Measurements from ENCODE around the gene TBC1D1. TPM values are rescaled to one million over a fixed set of nuclear protein-coding genes. Genes with fewer than 3 reads are reported as not detected.

Gene TBC1D1
- total RNA-seq, 1 donor from 2014 or later = 54.5 TPM

DNA sequence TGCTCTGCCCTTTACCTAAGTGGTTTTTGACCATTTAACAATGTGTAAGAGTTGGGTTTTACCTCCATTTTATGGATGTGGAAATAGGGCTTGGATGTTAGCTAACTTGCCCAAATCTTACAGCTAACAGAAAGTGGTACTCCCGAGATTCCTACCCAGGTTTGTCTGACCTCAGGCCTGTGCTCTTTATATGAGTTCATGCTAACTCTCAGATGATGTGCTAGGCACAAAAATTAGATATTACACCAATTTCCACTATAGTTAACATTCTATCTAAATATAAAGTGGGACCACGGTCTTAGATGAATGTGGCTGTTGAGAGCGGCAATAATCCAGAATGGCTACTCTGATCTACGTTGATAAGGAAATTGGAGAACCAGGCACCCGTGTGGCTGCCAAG is 69.2 kb downstream of the TBC1D1 start, which contains the start of gene PTTG2:
Gene PTTG2 (plus strand): TSS at position 301 of the 400 bp plus-strand sequence. CDS start 37 bp downstream, at position 338.
- no peaks in the 10 kb centered on the region for H3K9me3 ChIP-seq (ENCODE audit: insufficient read depth, low read depth, low read length)
- H2AFZ ChIP-seq (ENCODE audit: low read depth, low read length) = no peak within 1 kb of the TSS
- no peaks in the 10 kb centered on the region for H3K36me3 ChIP-seq (ENCODE audit: insufficient read depth, low read length)
- Mint-ChIP-seq H3K4me1 (ENCODE audit: low read depth, unreplicated experiment) (no peaks in the 10 kb centered on the region), H3K36me3 (ENCODE audit: low read depth, unreplicated experiment) (no peaks in the 10 kb centered on the region), H3K27me3 (ENCODE audit: low read depth, unreplicated experiment) (no peaks in the 10 kb centered on the region), H3K4me3 (ENCODE audit: unreplicated experiment) (no peak within 1 kb of the TSS), H3K27ac (ENCODE audit: unreplicated experiment) (no peak within 1 kb of the TSS), H3K9me3 (ENCODE audit: unreplicated experiment) (no peaks in the 10 kb centered on the region)
- H3K27me3 ChIP-seq (ENCODE audit: insufficient read depth, low read length) = no peaks in the 10 kb centered on the region
- H4K20me1 ChIP-seq (ENCODE audit: insufficient read depth, low read length) = no peaks in the 10 kb centered on the region
- no peak within 1 kb of the TSS for H3K4me2 ChIP-seq (ENCODE audit: low read length)
- H3K79me2 ChIP-seq (ENCODE audit: insufficient read depth, low read length) = no peaks in the 10 kb centered on the region
- FAIRE-seq (no peak), DNase-seq (ENCODE audit: low read depth) (no peak)
- no peaks in the 10 kb centered on the region for H3K4me1 ChIP-seq (ENCODE audit: insufficient read depth, low read length)
- H3K9ac ChIP-seq (ENCODE audit: low read length) = no peak within 1 kb of the TSS
- H3K27ac ChIP-seq (ENCODE audit: low read depth, low read length) = no peak within 1 kb of the TSS
- H3K4me3 ChIP-seq (ENCODE audit: insufficient read depth, low read depth, low read length) = no peak within 1 kb of the TSS
- TF ChIP-seq EZH2 (IDR thresholded peaks at IDR 0.05; ENCODE audit: insufficient read depth, low read length) (no peak), CTCF (IDR thresholded peaks at IDR 0.05; ENCODE audit: insufficient read depth, low read depth, low read length) (no peak)

DNA sequence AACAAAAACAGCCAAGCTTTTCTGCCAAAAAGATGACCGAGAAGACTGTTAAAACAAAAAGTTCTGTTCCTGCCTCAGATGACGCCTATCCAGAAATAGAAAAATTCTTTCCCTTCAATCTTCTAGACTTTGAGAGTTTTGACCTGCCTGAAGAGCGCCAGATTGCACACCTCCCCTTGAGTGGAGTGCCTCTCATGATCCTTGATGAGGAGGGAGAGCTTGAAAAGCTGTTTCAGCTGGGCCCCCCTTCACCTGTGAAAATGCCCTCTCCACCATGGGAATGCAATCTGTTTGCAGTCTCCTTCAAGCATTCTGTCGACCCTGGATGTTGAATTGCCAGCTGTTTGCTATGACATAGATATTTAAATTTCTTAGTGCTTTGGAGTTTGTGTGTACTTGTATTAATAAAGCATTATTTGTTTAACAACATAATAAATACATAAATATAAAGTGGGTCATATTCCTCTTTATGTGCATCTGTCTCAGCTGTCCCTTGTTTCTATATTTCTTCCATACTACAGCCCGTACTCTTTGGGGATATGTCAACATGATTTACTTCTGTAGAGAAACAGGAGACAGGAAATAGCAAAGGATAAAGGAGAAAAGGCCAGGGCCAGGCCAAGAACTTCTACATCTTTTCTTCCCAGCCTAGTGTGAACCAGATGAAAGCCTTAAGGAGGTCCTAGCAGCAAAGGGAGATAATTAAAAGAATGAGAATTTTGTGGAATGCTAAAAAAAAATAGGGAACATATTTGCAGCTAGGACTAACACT is 70.0 kb downstream of the TBC1D1 start:
- FAIRE-seq = no peak
- no peak overlapping the region for H3K4me3 Mint-ChIP-seq (ENCODE audit: unreplicated experiment)
- no peak overlapping the region for H3K27ac Mint-ChIP-seq (ENCODE audit: unreplicated experiment)

More for the DNA sequence above, 70.0 kb downstream of the TBC1D1 start:
- Mint-ChIP-seq H3K36me3 (ENCODE audit: low read depth, unreplicated experiment) (no peaks in the 10 kb centered on the region), H3K4me1 (ENCODE audit: low read depth, unreplicated experiment) (no peaks in the 10 kb centered on the region), H3K27me3 (ENCODE audit: low read depth, unreplicated experiment) (no peaks in the 10 kb centered on the region), H3K9me3 (ENCODE audit: unreplicated experiment) (no peaks in the 10 kb centered on the region)
- no peaks in the 10 kb centered on the region for H3K27me3 ChIP-seq (ENCODE audit: insufficient read depth, low read length)
- no peaks in the 10 kb centered on the region for H3K79me2 ChIP-seq (ENCODE audit: insufficient read depth, low read length)
- TF ChIP-seq CTCF (IDR thresholded peaks at IDR 0.05; ENCODE audit: insufficient read depth, low read depth, low read length) = no peak
- TF ChIP-seq EZH2 (IDR thresholded peaks at IDR 0.05; ENCODE audit: insufficient read depth, low read length) = no peak
- no peaks in the 10 kb centered on the region for H4K20me1 ChIP-seq (ENCODE audit: insufficient read depth, low read length)
- H3K4me2 ChIP-seq (ENCODE audit: low read length) = no peak overlapping the region
- H3K36me3 ChIP-seq (ENCODE audit: insufficient read depth, low read length) = no peaks in the 10 kb centered on the region
- no peaks in the 10 kb centered on the region for H3K4me1 ChIP-seq (ENCODE audit: insufficient read depth, low read length)
- DNase-seq (ENCODE audit: low read depth) = no peak
- no peak overlapping the region for H3K4me3 ChIP-seq (ENCODE audit: insufficient read depth, low read depth, low read length)
- no peak overlapping the region for H3K27ac ChIP-seq (ENCODE audit: low read depth, low read length)
- no peaks in the 10 kb centered on the region for H3K9me3 ChIP-seq (ENCODE audit: insufficient read depth, low read depth, low read length)
- H2AFZ ChIP-seq (ENCODE audit: low read depth, low read length) = no peak overlapping the region
- no peak overlapping the region for H3K9ac ChIP-seq (ENCODE audit: low read length)

Data from astrocyte (in vitro differentiated cells and primary cell).